Measurements from ENCODE around the gene XYLT1.
A peak's percentile ranks its signal among the peaks of the same experiment; 100 is the strongest.

Gene XYLT1

DNA sequence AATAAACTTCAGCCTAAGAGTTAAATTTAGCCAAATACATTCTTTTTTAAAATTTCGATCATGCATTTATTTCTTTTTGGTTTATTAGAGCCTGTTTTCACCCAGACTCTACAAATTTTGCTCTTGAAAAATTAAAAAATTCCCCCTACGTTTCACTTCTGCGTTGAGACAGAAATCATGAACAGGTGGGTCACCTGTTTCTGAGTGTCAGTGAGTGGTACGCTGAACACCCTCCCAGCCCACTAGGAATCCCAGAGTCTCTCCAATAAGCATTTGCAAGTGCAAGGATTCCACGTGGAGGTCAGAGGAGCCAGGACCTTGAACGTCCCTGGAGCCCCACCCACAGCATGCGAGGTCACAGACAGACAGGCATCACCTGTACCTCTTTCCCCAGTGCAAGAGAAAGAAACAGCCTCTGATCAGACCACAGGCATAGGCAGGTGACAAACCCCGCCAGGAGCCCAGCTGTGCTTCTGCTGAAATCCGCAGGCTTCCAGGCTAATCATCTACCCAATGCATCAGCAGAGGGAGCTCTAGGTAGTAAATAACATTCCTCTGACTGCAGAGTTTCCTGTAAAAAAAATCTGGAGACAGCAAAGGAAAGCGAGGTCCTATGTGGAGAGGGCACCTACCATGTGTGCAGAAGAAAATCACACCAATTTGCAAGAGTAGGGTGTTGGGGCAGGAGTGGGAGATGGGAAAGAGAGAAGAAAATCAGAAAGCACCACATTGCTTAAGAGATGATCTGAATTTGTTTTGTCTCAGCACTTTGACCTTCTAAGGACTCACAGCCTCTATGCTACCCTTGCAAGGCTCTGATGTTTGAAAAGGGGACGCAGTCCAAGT is 5.9 kb upstream of the XYLT1 start:
- Histone ChIP-seq H3K27ac (ENCODE audit: low read length) (peak overlapping the region; percentile 22; the same call in 1 of the 2 replicates), H3K4me2 (ENCODE audit: low read length) (peak overlapping the region; percentile 75), H3K79me2 (ENCODE audit: low read length) (no peaks in the 10 kb centered on the region), H2AFZ (ENCODE audit: low read depth, low read length) (peak overlapping the region; percentile 51; the same call in 1 of the 2 replicates), H3K4me3 (ENCODE audit: low read length) (peak overlapping the region; percentile 53), H3K27me3 (ENCODE audit: low read depth, low read length) (peaks cover 28% of the 10 kb centered on the region), H3K9ac (ENCODE audit: low read length) (no peak overlapping the region), H3K4me1 (ENCODE audit: low read length) (peaks cover 37% of the 10 kb centered on the region), H3K9me3 (ENCODE audit: insufficient read depth, low read length) (no peaks in the 10 kb centered on the region), H3K36me3 (replicated peaks; ENCODE audit: low read depth, low read length) (no peaks in the 10 kb centered on the region), H4K20me1 (ENCODE audit: insufficient read depth, low read length) (no peaks in the 10 kb centered on the region)
- TF ChIP-seq EZH2phosphoT487 (IDR thresholded peaks at IDR 0.05; ENCODE audit: low read depth), result no peak
- TF ChIP-seq, protein P1, sequence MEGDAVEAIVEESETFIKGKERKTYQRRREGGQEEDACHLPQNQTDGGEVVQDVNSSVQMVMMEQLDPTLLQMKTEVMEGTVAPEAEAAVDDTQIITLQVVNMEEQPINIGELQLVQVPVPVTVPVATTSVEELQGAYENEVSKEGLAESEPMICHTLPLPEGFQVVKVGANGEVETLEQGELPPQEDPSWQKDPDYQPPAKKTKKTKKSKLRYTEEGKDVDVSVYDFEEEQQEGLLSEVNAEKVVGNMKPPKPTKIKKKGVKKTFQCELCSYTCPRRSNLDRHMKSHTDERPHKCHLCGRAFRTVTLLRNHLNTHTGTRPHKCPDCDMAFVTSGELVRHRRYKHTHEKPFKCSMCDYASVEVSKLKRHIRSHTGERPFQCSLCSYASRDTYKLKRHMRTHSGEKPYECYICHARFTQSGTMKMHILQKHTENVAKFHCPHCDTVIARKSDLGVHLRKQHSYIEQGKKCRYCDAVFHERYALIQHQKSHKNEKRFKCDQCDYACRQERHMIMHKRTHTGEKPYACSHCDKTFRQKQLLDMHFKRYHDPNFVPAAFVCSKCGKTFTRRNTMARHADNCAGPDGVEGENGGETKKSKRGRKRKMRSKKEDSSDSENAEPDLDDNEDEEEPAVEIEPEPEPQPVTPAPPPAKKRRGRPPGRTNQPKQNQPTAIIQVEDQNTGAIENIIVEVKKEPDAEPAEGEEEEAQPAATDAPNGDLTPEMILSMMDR (IDR thresholded peaks at IDR 0.05; ENCODE audit: low read depth, low read length), result peak; percentile 71

DNA sequence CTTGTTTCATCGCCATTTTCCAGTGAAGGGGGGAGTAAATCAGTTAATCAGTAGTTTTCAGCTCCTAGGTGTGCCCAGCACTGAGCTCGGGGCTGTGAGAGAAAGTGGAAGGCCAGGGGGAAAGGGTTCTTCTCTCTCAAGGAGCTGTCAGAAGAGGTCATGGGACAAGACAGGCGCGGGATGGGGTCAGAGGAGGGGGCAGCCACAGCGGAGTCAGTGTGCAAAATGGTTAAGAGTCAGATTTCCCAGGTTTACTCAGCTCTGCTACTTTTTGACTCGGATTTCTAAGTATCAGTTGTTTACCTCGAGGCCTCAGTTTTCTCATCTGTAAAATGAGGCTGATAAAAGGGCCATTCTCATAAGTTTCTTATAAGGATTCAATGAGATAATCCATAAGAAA is 4.3 kb upstream of the XYLT1 start:
- H3K79me2 ChIP-seq (ENCODE audit: low read length), result no peaks in the 10 kb centered on the region
- H3K4me2 ChIP-seq (ENCODE audit: low read length), result peak overlapping the region; percentile 76
- H3K27ac ChIP-seq (ENCODE audit: low read length), result no peak overlapping the region
- H3K36me3 ChIP-seq (replicated peaks; ENCODE audit: low read depth, low read length), result no peaks in the 10 kb centered on the region
- peak overlapping the region; percentile 65 for H3K4me3 ChIP-seq (ENCODE audit: low read length)
- H3K27me3 ChIP-seq (ENCODE audit: low read depth, low read length), result peaks cover 25% of the 10 kb centered on the region
- H2AFZ ChIP-seq (ENCODE audit: low read depth, low read length), result peak overlapping the region; percentile 78
- H3K9ac ChIP-seq (ENCODE audit: low read length), result peak overlapping the region; percentile 26
- H4K20me1 ChIP-seq (ENCODE audit: insufficient read depth, low read length), result no peaks in the 10 kb centered on the region
- no peaks in the 10 kb centered on the region for H3K9me3 ChIP-seq (ENCODE audit: insufficient read depth, low read length)
- TF ChIP-seq, protein P1 (IDR thresholded peaks at IDR 0.05; ENCODE audit: low read depth, low read length), result no peak
- no peak for TF ChIP-seq EZH2phosphoT487 (IDR thresholded peaks at IDR 0.05; ENCODE audit: low read depth)
- H3K4me1 ChIP-seq (ENCODE audit: low read length), result peaks cover 37% of the 10 kb centered on the region

DNA sequence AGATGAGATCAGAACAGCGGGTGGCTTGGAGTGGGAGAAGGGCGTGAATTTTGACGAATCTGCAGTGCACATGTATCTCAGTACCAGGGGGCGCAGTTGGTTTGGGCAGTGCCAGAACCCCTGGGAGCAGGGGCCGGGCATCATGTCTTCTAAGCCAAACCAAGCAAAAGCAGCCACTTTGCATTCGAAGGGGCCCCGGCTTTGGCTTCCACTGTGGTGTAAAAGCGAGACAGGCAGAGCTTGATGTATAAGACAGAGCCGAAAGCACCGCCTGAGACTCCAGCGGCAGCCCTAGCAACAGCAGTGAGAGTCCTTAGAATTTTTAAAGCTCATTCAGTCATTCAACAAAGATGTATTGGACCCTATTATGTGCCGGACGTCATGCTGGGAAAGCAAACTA is 3.8 kb upstream of the XYLT1 start:
- Histone ChIP-seq H2AFZ (ENCODE audit: low read depth, low read length) (peak overlapping the region; percentile 78), H3K36me3 (replicated peaks; ENCODE audit: low read depth, low read length) (no peaks in the 10 kb centered on the region), H3K4me2 (ENCODE audit: low read length) (peak overlapping the region; percentile 76), H3K9me3 (ENCODE audit: insufficient read depth, low read length) (no peaks in the 10 kb centered on the region), H3K27ac (ENCODE audit: low read length) (no peak overlapping the region), H3K4me1 (ENCODE audit: low read length) (peaks cover 39% of the 10 kb centered on the region), H3K9ac (ENCODE audit: low read length) (peak overlapping the region; percentile 26), H3K27me3 (ENCODE audit: low read depth, low read length) (peaks cover 28% of the 10 kb centered on the region), H4K20me1 (ENCODE audit: insufficient read depth, low read length) (no peaks in the 10 kb centered on the region), H3K79me2 (ENCODE audit: low read length) (no peaks in the 10 kb centered on the region), H3K4me3 (ENCODE audit: low read length) (peak overlapping the region; percentile 65)
- TF ChIP-seq EZH2phosphoT487 (IDR thresholded peaks at IDR 0.05; ENCODE audit: low read depth), result no peak
- TF ChIP-seq, protein P1 (IDR thresholded peaks at IDR 0.05; ENCODE audit: low read depth, low read length), result peak; percentile 36

DNA sequence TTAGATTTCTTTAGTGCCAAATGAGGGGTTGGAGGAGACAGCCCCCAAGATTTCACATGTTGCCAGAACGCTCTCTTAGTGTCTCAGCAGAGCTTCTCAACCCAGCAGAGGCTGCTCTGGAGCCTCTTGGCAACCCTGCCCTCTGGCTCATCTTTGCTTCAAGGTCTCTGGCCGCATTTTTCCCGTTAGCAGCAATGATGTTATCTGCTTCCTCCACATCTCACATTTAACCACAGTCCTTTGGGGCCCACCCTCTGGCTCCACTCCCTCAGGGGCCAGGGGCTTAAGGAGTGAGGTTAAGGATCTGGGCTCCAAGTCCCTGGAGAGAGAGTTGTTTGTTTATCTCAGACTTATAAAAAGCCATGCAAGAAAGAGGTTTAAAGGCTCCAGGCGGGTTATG is 3.3 kb upstream of the XYLT1 start:
- Histone ChIP-seq H3K27me3 (ENCODE audit: low read depth, low read length) (peaks cover 29% of the 10 kb centered on the region), H3K4me2 (ENCODE audit: low read length) (peak overlapping the region; percentile 76), H3K9ac (ENCODE audit: low read length) (peak overlapping the region; percentile 26; the same call in 1 of the 2 replicates), H3K4me3 (ENCODE audit: low read length) (peak overlapping the region; percentile 65), H2AFZ (ENCODE audit: low read depth, low read length) (peak overlapping the region; percentile 78), H3K4me1 (ENCODE audit: low read length) (peaks cover 43% of the 10 kb centered on the region), H3K79me2 (ENCODE audit: low read length) (no peaks in the 10 kb centered on the region), H3K36me3 (replicated peaks; ENCODE audit: low read depth, low read length) (no peaks in the 10 kb centered on the region), H4K20me1 (ENCODE audit: insufficient read depth, low read length) (peaks cover 3% of the 10 kb centered on the region; the same call in 1 of the 2 replicates), H3K9me3 (ENCODE audit: insufficient read depth, low read length) (no peaks in the 10 kb centered on the region), H3K27ac (ENCODE audit: low read length) (no peak overlapping the region)
- TF ChIP-seq, protein P1 (IDR thresholded peaks at IDR 0.05; ENCODE audit: low read depth, low read length), result no peak
- TF ChIP-seq EZH2phosphoT487 (IDR thresholded peaks at IDR 0.05; ENCODE audit: low read depth), result no peak

Measured in OCI-LY3 (cell line).